GM23338 (cell line): Measurements from ENCODE around the gene FAF1. TPM values are rescaled to one million over a fixed set of nuclear protein-coding genes. Genes with fewer than 3 reads are reported as not detected.

ENCODE experiments used
- NANOG ChIP-seq: IDR thresholded peaks from 2 replicates; pipeline ENCODE4 v1.6.1; 2016; ENCODE audit warnings: antibody characterized with exemption, borderline replicate concordance
- REST ChIP-seq: IDR thresholded peaks from one replicate; pipeline ENCODE4 v1.6.1; 2018; ENCODE audit warnings: antibody characterized with exemption; ENCODE audit not compliant: unreplicated experiment
- ZNF331 ChIP-seq: fragments of 250-450 bp; sonication (Bioruptor Pico); IDR thresholded peaks from 2 replicates; pipeline ENCODE4 v1.5.0; 2020; ENCODE audit warnings: low read depth, mild to moderate bottlenecking, moderate library complexity
- ZNF462 ChIP-seq: fragments of 250-450 bp; sonication (Bioruptor Pico); IDR thresholded peaks from 2 replicates; pipeline ENCODE4 v1.5.0; 2020; ENCODE audit warnings: mild to moderate bottlenecking, moderate library complexity
- polyA plus RNA-seq: library from polyadenylated mRNA; unstranded; fragments of >200 nt; fragmentation: Nextera tagmentation; extraction: Ambion mirVana; gene quantifications from 2 replicates; pipeline ENCODE4 v1.2.1, GENCODE V29; 2016
- total RNA-seq: library from RNA; depleted of rRNA; stranded (reverse); fragments of >200 nt; shearing (Covaris generic); gene quantifications from 2 replicates; pipeline ENCODE4 v1.2.3, GENCODE V29; 2014

FAF1 gene
- total and polyA plus RNA-seq, 2 experiments from 2014 or later = 24.1 to 53.2 TPM

DNA sequence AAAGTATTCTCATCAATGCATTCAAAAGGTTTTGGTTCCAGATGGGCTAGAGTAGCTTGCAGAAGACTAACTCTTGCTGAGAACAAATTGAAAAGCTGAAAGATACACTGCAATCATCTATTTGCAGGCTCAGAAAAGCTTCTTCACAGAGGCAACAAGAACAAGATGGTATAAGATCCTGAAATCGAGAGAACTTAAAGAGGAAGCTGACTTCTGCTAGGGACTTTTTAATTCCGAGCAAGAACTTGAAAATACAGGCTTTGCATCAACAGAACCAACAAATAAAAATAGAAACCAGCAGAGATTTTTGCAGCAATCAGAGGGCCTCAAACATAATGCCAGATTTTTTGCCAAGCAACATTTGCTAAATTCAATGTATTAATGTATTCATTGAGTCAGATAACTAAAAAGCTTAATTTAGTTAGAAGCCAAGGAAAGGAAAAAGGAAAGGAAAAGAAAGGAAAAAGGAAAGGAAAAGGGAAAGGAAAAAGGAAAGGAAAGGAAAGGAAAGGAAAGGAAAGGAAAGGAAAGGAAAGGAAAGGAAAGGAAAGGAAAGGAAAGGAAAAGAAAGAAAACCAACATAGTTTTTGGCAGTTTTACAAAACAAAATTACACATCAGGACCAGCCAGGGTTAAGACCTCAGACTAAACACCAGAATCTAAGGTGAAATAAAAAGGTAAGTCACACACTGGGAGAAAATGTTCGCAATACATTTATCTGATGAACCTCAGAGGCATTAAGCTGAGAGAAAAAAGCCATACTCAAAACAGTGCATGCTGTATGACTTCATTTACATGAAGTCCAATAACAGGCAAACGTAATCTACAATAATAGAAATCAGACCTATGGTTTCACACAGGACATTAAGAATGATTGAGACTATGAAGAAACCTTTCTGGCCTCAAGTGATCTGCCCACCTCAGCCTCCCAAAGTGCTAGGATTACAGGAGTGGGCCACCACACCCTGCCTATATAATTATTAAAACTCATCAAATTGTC, 42.6 kb downstream of the FAF1 start (continued):
- no peak for TF ChIP-seq ZNF462 (CRISPR knock-in tag)
- TF ChIP-seq REST = no peak
- TF ChIP-seq NANOG = no peak
- no peak for TF ChIP-seq ZNF331 (CRISPR knock-in tag)
